BJ (cell line): ENCODE results near the gene DDOST. TPM values are rescaled to one million over a fixed set of nuclear protein-coding genes. Genes with fewer than 3 reads are reported as not detected.

Experiments used
- CTCF ChIA-PET: fragments of 350-600 bp; formaldehyde crosslinking; extraction: SDS; loops from one replicate; lab custom pipeline; 2021; ENCODE audit warnings: antibody characterized with exemption, inconsistent platforms; lab: Yijun Ruan, JAX
- POLR2A ChIA-PET: fragments of 300-600 bp; sonication (Branson Sonifier 250); formaldehyde crosslinking; extraction: SDS; loops from one replicate; lab custom pipeline; 2021; ENCODE audit warnings: antibody characterized with exemption; lab: Charles Lee
- DNase-seq: peaks from one replicate; pipeline ENCODE4 v3.0.0-alpha.2; 2011; ENCODE audit warnings: low read depth
- H3K27me3 ChIP-seq: 2 replicates; pipeline ENCODE4 v1.6.0; 2011; ENCODE audit warnings: low read length; ENCODE audit not compliant: control insufficient read depth, insufficient read depth
- H3K36me3 ChIP-seq: 2 replicates; pipeline ENCODE4 v1.5.1; 2011; ENCODE audit warnings: low read length; ENCODE audit not compliant: control insufficient read depth, insufficient read depth
- H3K4me3 ChIP-seq: 2 replicates; pipeline ENCODE4 v1.5.1; 2011; ENCODE audit warnings: low read depth, mild to moderate bottlenecking, control low read depth, low read length
- polyA plus RNA-seq: library from polyadenylated mRNA; depleted of rRNA; stranded (reverse); fragments of >200 nt; gene quantifications from 2 replicates; pipeline ENCODE4 v1.2.3, GENCODE V29; 2011
- TF ChIP-seq, protein P1 (sequence below): IDR thresholded peaks from 2 replicates; pipeline ENCODE4 v1.5.1; 2011; ENCODE audit warnings: low read depth, mild to moderate bottlenecking, control low read depth, inconsistent platforms, low read length, moderate library complexity; ENCODE audit not compliant: insufficient read depth

The DDOST gene
- polyA plus RNA-seq, 1 experiment, result 581 TPM

- ChIA-PET POLR2A (interaction anchor here (0.7 kb wide), 1 partner anchor 622 kb away, joined by 19 read pairs; no protein-coding TSS in a partner anchor), CTCF (interaction anchor here (0.7 kb wide), 1 partner anchor 529 kb away, joined by 3 read pairs; no protein-coding TSS in a partner anchor)
- no peaks in the 10 kb centered on the region for H3K27me3 ChIP-seq
- no peak overlapping the region for H3K4me3 ChIP-seq
- no peaks in the 10 kb centered on the region for H3K36me3 ChIP-seq
- no peak for DNase-seq
- TF ChIP-seq, protein P1, sequence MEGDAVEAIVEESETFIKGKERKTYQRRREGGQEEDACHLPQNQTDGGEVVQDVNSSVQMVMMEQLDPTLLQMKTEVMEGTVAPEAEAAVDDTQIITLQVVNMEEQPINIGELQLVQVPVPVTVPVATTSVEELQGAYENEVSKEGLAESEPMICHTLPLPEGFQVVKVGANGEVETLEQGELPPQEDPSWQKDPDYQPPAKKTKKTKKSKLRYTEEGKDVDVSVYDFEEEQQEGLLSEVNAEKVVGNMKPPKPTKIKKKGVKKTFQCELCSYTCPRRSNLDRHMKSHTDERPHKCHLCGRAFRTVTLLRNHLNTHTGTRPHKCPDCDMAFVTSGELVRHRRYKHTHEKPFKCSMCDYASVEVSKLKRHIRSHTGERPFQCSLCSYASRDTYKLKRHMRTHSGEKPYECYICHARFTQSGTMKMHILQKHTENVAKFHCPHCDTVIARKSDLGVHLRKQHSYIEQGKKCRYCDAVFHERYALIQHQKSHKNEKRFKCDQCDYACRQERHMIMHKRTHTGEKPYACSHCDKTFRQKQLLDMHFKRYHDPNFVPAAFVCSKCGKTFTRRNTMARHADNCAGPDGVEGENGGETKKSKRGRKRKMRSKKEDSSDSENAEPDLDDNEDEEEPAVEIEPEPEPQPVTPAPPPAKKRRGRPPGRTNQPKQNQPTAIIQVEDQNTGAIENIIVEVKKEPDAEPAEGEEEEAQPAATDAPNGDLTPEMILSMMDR, result no peak
Observed at GRCh38 chr1:20665726-20666125, 4.6 kb upstream of the DDOST start.

GRCh38 chr1:20663969-20664715 lies 3.0 kb upstream of the DDOST start:
- no peaks in the 10 kb centered on the region for H3K27me3 ChIP-seq
- H3K36me3 ChIP-seq, result no peaks in the 10 kb centered on the region
- ChIA-PET CTCF (no interaction called here), POLR2A (no interaction called here)
- TF ChIP-seq, protein P1, result no peak
- no peak overlapping the region for H3K4me3 ChIP-seq
- DNase-seq, result no peak

DNA sequence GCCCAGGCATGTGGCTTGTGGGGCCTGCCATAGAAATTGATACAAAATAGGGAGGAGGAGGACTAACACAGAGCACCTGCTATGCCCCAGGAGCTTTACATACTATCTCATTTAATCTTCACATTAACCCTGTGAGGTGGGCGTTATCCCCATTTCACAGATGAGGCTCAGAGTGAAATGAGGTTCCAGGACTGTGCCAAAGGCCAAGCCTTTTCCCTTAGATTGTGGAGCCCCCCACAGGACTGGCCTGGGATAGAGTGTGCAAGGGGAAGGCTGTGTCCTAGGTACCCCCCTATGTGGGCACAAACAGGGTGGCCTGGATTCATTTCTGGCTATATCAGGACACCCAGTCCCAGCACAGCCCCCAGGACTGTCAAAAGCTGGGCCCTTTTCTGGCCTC lies 2.2 kb upstream of the DDOST start:
- POLR2A ChIA-PET, result no interaction called here
- TF ChIP-seq, protein P1, result no peak
- Histone ChIP-seq H3K36me3 (no peaks in the 10 kb centered on the region), H3K4me3 (no peak overlapping the region), H3K27me3 (no peaks in the 10 kb centered on the region)
- no peak for DNase-seq
- CTCF ChIA-PET, result no interaction called here

DNA sequence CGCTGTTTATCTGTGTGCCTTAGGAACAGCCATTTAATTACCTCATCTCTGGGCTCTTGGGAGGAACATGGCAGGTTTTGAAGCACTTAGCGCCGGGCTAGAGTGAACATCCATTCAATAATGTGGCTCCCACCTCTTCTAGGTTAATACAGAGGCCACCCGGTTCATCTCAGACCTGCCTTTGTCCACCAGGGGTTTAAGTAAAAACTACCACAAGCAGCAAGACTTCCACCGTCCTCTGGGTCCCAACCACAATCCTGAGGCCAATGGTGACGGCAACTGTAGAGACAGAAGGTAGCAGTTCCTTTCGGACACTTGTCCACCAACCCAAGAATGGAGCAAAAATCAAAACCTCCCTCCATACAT lies 924 bp upstream of the DDOST start:
- Histone ChIP-seq H3K4me3 (peak overlapping the region; percentile 91), H3K27me3 (no peaks in the 10 kb centered on the region), H3K36me3 (peaks cover 5% of the 10 kb centered on the region)
- ChIA-PET CTCF (interaction anchor here (0.7 to 1.8 kb wide), 3 partner anchors 18 to 855 kb away, joined by 3 to 9 read pairs (median 3); no protein-coding TSS in a partner anchor), POLR2A (no interaction called here)
- DNase-seq, result no peak
- TF ChIP-seq, protein P1, result no peak

GRCh38 chr1:20660847-20661206 lies 342 bp downstream of the DDOST start:
- TF ChIP-seq, protein P1, result no peak
- no peak for DNase-seq
- CTCF ChIA-PET, result interaction anchor here (1.1 to 1.8 kb wide), 6 partner anchors 10 to 135 kb away, joined by 3 to 9 read pairs (median 3); no protein-coding TSS in a partner anchor
- POLR2A ChIA-PET, result no interaction called here
- no peaks in the 10 kb centered on the region for H3K27me3 ChIP-seq
- peaks cover 8% of the 10 kb centered on the region for H3K36me3 ChIP-seq
- H3K4me3 ChIP-seq, result peak overlapping the region; percentile 91
